NB4 (cell line): Measurements from ENCODE around the gene CYTH3.

ENCODE experiments used
- CTCF ChIP-seq: IDR thresholded peaks from one replicate; pipeline ENCODE4 v1.5.1; 2012; ENCODE audit warnings: low read depth, low read length
- MYC ChIP-seq: IDR thresholded peaks from 2 replicates; pipeline ENCODE4 v1.6.1; 2011; ENCODE audit warnings: low read depth, low read length
- POLR2A ChIP-seq: IDR thresholded peaks from 2 replicates; pipeline ENCODE4 v1.6.1; 2011; ENCODE audit warnings: mild to moderate bottlenecking; ENCODE audit not compliant: insufficient read length; ENCODE audit errors: extremely low read depth

GRCh38 chr7:6127110-6127490, 145.3 kb downstream of the CYTH3 start:
- TF ChIP-seq POLR2A (no peak), CTCF (no peak), MYC (no peak)
